HEK293 (cell line): Measurements from ENCODE around the gene CDH24.

Source experiments
- EGR2 ChIP-seq: fragments of 450-650 bp; formaldehyde crosslinking; IDR thresholded peaks from 2 replicates; pipeline ENCODE4 v1.5.1; 2016; ENCODE audit warnings: low read depth, missing biosample characterization, missing genetic modification characterization
- GFI1B ChIP-seq: fragments of 450-650 bp; formaldehyde crosslinking; IDR thresholded peaks from 2 replicates; pipeline ENCODE4 v1.5.1; 2016; ENCODE audit warnings: missing biosample characterization, missing genetic modification characterization
- GLIS1 ChIP-seq: fragments of 450-650 bp; formaldehyde crosslinking; IDR thresholded peaks from 2 replicates; pipeline ENCODE4 v1.5.1; 2016; ENCODE audit warnings: missing biosample characterization, missing genetic modification characterization
- GLIS2 ChIP-seq: fragments of 450-650 bp; formaldehyde crosslinking; IDR thresholded peaks from 2 replicates; pipeline ENCODE4 v1.5.1; 2016; ENCODE audit warnings: missing biosample characterization, missing genetic modification characterization
- HOXC10 ChIP-seq: sonication (generic); formaldehyde crosslinking; IDR thresholded peaks from 2 replicates; pipeline ENCODE4 v1.8.1; 2023; ENCODE audit warnings: mild to moderate bottlenecking, missing genetic modification reagents
- KLF10 ChIP-seq: fragments of 450-650 bp; IDR thresholded peaks from 2 replicates; pipeline ENCODE4 v1.5.1; 2018; ENCODE audit warnings: missing biosample characterization, mild to moderate bottlenecking, missing genetic modification characterization
- SCRT2 ChIP-seq: fragments of 450-650 bp; formaldehyde crosslinking; IDR thresholded peaks from 2 replicates; pipeline ENCODE4 v1.5.1; 2016; ENCODE audit warnings: missing biosample characterization, missing genetic modification characterization
- SP7 ChIP-seq: fragments of 450-650 bp; formaldehyde crosslinking; IDR thresholded peaks from 2 replicates; pipeline ENCODE4 v1.5.1; 2016; ENCODE audit warnings: missing biosample characterization, missing genetic modification characterization
- WT1 ChIP-seq: fragments of 450-650 bp; formaldehyde crosslinking; IDR thresholded peaks from 2 replicates; pipeline ENCODE4 v1.5.1; 2016; ENCODE audit warnings: missing biosample characterization, missing genetic modification characterization
- ZEB2 ChIP-seq: fragments of 450-650 bp; formaldehyde crosslinking; IDR thresholded peaks from 2 replicates; pipeline ENCODE4 v1.5.1; 2016; ENCODE audit warnings: missing biosample characterization, missing genetic modification characterization
- ZIC2 ChIP-seq: fragments of 450-650 bp; formaldehyde crosslinking; IDR thresholded peaks from 2 replicates; pipeline ENCODE4 v1.5.1; 2016; ENCODE audit warnings: missing biosample characterization, missing genetic modification characterization
- ZNF16 ChIP-seq: fragments of 450-650 bp; formaldehyde crosslinking; IDR thresholded peaks from 2 replicates; pipeline ENCODE4 v1.5.1; 2016; ENCODE audit warnings: low read depth, missing biosample characterization, missing genetic modification characterization
- ZNF184 ChIP-seq: fragments of 450-650 bp; IDR thresholded peaks from 2 replicates; pipeline ENCODE4 v1.5.1; 2018; ENCODE audit warnings: missing biosample characterization, mild to moderate bottlenecking, missing genetic modification characterization
- ZNF2 ChIP-seq: fragments of 450-650 bp; formaldehyde crosslinking; IDR thresholded peaks from 2 replicates; pipeline ENCODE4 v1.5.1; 2016; ENCODE audit warnings: missing biosample characterization, missing genetic modification characterization
- ZNF202 ChIP-seq: fragments of 450-650 bp; formaldehyde crosslinking; IDR thresholded peaks from 2 replicates; pipeline ENCODE4 v1.5.1; 2016; ENCODE audit warnings: missing biosample characterization, missing genetic modification characterization, borderline replicate concordance
- ZNF24 ChIP-seq: fragments of 450-650 bp; formaldehyde crosslinking; IDR thresholded peaks from 2 replicates; pipeline ENCODE4 v1.5.1; 2016; ENCODE audit warnings: missing biosample characterization, missing genetic modification characterization
- ZNF266 ChIP-seq: fragments of 450-650 bp; formaldehyde crosslinking; IDR thresholded peaks from 2 replicates; pipeline ENCODE4 v1.5.1; 2016; ENCODE audit warnings: missing biosample characterization, missing genetic modification characterization, low read depth
- ZNF292 ChIP-seq: fragments of 450-650 bp; formaldehyde crosslinking; IDR thresholded peaks from 2 replicates; pipeline ENCODE4 v1.5.1; 2016; ENCODE audit warnings: low read depth, missing biosample characterization, missing genetic modification characterization, borderline replicate concordance
- ZNF324 ChIP-seq: fragments of 450-650 bp; formaldehyde crosslinking; IDR thresholded peaks from 2 replicates; pipeline ENCODE4 v1.5.1; 2016; ENCODE audit warnings: missing biosample characterization, missing genetic modification characterization
- ZNF555 ChIP-seq: fragments of 450-650 bp; formaldehyde crosslinking; conservative IDR thresholded peaks from 2 replicates; pipeline ENCODE4 v1.5.1; 2017; ENCODE audit warnings: missing biosample characterization, mild to moderate bottlenecking, missing genetic modification characterization, inconsistent platforms
- ZNF558 ChIP-seq: fragments of 450-650 bp; formaldehyde crosslinking; IDR thresholded peaks from 2 replicates; pipeline ENCODE4 v1.5.1; 2016; ENCODE audit warnings: missing biosample characterization, missing genetic modification characterization
- ZNF629 ChIP-seq: fragments of 450-650 bp; formaldehyde crosslinking; IDR thresholded peaks from 2 replicates; pipeline ENCODE4 v1.5.1; 2017; ENCODE audit warnings: missing biosample characterization, missing genetic modification characterization
- ZSCAN30 ChIP-seq: fragments of 450-650 bp; IDR thresholded peaks from 2 replicates; pipeline ENCODE4 v1.5.1; 2018; ENCODE audit warnings: missing biosample characterization, mild to moderate bottlenecking, missing genetic modification characterization, moderate library complexity
- ZXDB ChIP-seq: fragments of 450-650 bp; formaldehyde crosslinking; IDR thresholded peaks from 2 replicates; pipeline ENCODE4 v1.5.1; 2016; ENCODE audit warnings: missing biosample characterization, missing genetic modification characterization
- TF ChIP-seq, protein P1 (sequence below): fragments of 450-650 bp; IDR thresholded peaks from 2 replicates; pipeline ENCODE4 v1.5.1; 2018; ENCODE audit warnings: missing biosample characterization, mild to moderate bottlenecking, missing genetic modification characterization
- TF ChIP-seq, protein P2 (sequence below): fragments of 450-650 bp; formaldehyde crosslinking; optimal IDR thresholded peaks from 2 replicates; pipeline ENCODE3; 2016; ENCODE audit warnings: missing biosample characterization, mild to moderate bottlenecking, missing genetic modification characterization
- TF ChIP-seq, protein P3 (sequence below): fragments of 450-650 bp; formaldehyde crosslinking; IDR thresholded peaks from 2 replicates; pipeline ENCODE4 v1.5.1; 2016; ENCODE audit warnings: missing biosample characterization, missing genetic modification characterization
- TF ChIP-seq, protein P4 (sequence below): fragments of 450-650 bp; formaldehyde crosslinking; IDR thresholded peaks from 2 replicates; pipeline ENCODE4 v1.5.1; 2016; ENCODE audit warnings: missing biosample characterization, missing genetic modification characterization, borderline replicate concordance
- TF ChIP-seq, protein P5 (sequence below): fragments of 450-650 bp; formaldehyde crosslinking; IDR thresholded peaks from 2 replicates; pipeline ENCODE4 v1.5.1; 2016; ENCODE audit warnings: missing biosample characterization, missing genetic modification characterization
- TF ChIP-seq, protein P6 (sequence below): fragments of 450-650 bp; formaldehyde crosslinking; IDR thresholded peaks from 2 replicates; pipeline ENCODE4 v1.5.1; 2017; ENCODE audit warnings: missing biosample characterization, missing genetic modification characterization

The CDH24 gene

DNA sequence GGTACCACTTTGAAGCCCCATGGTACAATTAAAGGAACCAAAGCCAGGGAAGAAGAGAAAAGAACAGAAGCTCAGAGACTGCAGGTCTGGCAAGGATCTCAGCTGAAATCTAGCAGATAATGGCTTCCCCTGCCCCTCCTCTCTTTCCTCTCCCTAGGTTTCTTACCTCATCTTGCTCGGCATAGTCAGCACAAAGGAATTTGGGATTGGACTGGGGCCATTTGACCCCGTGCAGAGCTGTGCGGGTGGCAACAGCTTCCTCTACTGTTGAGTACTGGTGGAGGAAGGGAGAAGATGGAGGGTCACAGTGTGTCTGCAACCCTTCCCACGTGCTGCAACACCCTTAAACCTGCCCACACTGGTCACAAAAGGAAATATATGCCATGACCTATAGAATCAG is 4.7 kb upstream of the CDH24 start (continued):
- TF ChIP-seq ZNF555 (tag by site-specific recombination): no peak
- peak; percentile 75 for TF ChIP-seq ZIC2 (tag by site-specific recombination)
- TF ChIP-seq, protein P1, sequence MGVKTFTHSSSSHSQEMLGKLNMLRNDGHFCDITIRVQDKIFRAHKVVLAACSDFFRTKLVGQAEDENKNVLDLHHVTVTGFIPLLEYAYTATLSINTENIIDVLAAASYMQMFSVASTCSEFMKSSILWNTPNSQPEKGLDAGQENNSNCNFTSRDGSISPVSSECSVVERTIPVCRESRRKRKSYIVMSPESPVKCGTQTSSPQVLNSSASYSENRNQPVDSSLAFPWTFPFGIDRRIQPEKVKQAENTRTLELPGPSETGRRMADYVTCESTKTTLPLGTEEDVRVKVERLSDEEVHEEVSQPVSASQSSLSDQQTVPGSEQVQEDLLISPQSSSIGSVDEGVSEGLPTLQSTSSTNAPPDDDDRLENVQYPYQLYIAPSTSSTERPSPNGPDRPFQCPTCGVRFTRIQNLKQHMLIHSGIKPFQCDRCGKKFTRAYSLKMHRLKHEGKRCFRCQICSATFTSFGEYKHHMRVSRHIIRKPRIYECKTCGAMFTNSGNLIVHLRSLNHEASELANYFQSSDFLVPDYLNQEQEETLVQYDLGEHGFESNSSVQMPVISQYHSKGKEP: no peak
- no peak for TF ChIP-seq ZSCAN30 (tag by site-specific recombination)
- TF ChIP-seq ZXDB (tag by site-specific recombination): peak; percentile 67
- TF ChIP-seq WT1 (tag by site-specific recombination): no peak
- peak; percentile 78 for TF ChIP-seq ZNF24 (tag by site-specific recombination)
- peak; percentile 56; the same call in 1 of the 2 replicates for TF ChIP-seq GLIS2 (tag by site-specific recombination)
- peak; percentile 87 for TF ChIP-seq ZNF629 (tag by site-specific recombination)
- no peak for TF ChIP-seq ZNF292 (tag by site-specific recombination)
- TF ChIP-seq, protein P2, sequence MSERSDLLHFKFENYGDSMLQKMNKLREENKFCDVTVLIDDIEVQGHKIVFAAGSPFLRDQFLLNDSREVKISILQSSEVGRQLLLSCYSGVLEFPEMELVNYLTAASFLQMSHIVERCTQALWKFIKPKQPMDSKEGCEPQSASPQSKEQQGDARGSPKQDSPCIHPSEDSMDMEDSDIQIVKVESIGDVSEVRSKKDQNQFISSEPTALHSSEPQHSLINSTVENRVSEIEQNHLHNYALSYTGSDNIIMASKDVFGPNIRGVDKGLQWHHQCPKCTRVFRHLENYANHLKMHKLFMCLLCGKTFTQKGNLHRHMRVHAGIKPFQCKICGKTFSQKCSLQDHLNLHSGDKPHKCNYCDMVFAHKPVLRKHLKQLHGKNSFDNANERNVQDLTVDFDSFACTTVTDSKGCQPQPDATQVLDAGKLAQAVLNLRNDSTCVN (tag by site-specific recombination): no peak
- no peak for TF ChIP-seq ZNF266
- TF ChIP-seq, protein P3, sequence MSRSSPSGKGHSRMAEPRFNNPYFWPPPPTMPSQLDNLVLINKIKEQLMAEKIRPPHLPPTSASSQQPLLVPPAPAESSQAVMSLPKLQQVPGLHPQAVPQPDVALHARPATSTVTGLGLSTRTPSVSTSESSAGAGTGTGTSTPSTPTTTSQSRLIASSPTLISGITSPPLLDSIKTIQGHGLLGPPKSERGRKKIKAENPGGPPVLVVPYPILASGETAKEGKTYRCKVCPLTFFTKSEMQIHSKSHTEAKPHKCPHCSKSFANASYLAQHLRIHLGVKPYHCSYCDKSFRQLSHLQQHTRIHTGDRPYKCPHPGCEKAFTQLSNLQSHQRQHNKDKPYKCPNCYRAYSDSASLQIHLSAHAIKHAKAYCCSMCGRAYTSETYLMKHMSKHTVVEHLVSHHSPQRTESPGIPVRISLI (tag by site-specific recombination): no peak
- TF ChIP-seq, protein P4, sequence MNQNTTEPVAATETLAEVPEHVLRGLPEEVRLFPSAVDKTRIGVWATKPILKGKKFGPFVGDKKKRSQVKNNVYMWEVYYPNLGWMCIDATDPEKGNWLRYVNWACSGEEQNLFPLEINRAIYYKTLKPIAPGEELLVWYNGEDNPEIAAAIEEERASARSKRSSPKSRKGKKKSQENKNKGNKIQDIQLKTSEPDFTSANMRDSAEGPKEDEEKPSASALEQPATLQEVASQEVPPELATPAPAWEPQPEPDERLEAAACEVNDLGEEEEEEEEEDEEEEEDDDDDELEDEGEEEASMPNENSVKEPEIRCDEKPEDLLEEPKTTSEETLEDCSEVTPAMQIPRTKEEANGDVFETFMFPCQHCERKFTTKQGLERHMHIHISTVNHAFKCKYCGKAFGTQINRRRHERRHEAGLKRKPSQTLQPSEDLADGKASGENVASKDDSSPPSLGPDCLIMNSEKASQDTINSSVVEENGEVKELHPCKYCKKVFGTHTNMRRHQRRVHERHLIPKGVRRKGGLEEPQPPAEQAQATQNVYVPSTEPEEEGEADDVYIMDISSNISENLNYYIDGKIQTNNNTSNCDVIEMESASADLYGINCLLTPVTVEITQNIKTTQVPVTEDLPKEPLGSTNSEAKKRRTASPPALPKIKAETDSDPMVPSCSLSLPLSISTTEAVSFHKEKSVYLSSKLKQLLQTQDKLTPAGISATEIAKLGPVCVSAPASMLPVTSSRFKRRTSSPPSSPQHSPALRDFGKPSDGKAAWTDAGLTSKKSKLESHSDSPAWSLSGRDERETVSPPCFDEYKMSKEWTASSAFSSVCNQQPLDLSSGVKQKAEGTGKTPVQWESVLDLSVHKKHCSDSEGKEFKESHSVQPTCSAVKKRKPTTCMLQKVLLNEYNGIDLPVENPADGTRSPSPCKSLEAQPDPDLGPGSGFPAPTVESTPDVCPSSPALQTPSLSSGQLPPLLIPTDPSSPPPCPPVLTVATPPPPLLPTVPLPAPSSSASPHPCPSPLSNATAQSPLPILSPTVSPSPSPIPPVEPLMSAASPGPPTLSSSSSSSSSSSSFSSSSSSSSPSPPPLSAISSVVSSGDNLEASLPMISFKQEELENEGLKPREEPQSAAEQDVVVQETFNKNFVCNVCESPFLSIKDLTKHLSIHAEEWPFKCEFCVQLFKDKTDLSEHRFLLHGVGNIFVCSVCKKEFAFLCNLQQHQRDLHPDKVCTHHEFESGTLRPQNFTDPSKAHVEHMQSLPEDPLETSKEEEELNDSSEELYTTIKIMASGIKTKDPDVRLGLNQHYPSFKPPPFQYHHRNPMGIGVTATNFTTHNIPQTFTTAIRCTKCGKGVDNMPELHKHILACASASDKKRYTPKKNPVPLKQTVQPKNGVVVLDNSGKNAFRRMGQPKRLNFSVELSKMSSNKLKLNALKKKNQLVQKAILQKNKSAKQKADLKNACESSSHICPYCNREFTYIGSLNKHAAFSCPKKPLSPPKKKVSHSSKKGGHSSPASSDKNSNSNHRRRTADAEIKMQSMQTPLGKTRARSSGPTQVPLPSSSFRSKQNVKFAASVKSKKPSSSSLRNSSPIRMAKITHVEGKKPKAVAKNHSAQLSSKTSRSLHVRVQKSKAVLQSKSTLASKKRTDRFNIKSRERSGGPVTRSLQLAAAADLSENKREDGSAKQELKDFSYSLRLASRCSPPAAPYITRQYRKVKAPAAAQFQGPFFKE (tag by site-specific recombination): no peak
- TF ChIP-seq GFI1B: no peak
- peak; percentile 100 for TF ChIP-seq GLIS1 (tag by site-specific recombination)
- TF ChIP-seq ZNF2 (tag by site-specific recombination): peak; percentile 65; the same call in 1 of the 2 replicates
- TF ChIP-seq SCRT2 (tag by site-specific recombination): peak; percentile 87
- TF ChIP-seq EGR2: peak; percentile 41; the same call in 1 of the 2 replicates
- peak; percentile 71; the same call in 1 of the 2 replicates for TF ChIP-seq ZNF184
- TF ChIP-seq, protein P5, sequence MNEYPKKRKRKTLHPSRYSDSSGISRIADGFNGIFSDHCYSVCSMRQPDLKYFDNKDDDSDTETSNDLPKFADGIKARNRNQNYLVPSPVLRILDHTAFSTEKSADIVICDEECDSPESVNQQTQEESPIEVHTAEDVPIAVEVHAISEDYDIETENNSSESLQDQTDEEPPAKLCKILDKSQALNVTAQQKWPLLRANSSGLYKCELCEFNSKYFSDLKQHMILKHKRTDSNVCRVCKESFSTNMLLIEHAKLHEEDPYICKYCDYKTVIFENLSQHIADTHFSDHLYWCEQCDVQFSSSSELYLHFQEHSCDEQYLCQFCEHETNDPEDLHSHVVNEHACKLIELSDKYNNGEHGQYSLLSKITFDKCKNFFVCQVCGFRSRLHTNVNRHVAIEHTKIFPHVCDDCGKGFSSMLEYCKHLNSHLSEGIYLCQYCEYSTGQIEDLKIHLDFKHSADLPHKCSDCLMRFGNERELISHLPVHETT (tag by site-specific recombination): peak; percentile 66; the same call in 1 of the 2 replicates
- peak; percentile 76 for TF ChIP-seq SP7 (tag by site-specific recombination)
- no peak for TF ChIP-seq ZNF202
- no peak for TF ChIP-seq ZNF16 (tag by site-specific recombination)
- TF ChIP-seq KLF10: peak; percentile 64
- TF ChIP-seq ZEB2 (tag by site-specific recombination): peak; percentile 27; the same call in 1 of the 2 replicates
- TF ChIP-seq HOXC10 (CRISPR knock-in tag): no peak
- TF ChIP-seq ZNF324 (tag by site-specific recombination): peak; percentile 86
- TF ChIP-seq, protein P6, sequence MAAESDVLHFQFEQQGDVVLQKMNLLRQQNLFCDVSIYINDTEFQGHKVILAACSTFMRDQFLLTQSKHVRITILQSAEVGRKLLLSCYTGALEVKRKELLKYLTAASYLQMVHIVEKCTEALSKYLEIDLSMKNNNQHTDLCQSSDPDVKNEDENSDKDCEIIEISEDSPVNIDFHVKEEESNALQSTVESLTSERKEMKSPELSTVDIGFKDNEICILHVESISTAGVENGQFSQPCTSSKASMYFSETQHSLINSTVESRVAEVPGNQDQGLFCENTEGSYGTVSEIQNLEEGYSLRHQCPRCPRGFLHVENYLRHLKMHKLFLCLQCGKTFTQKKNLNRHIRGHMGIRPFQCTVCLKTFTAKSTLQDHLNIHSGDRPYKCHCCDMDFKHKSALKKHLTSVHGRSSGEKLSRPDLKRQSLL (tag by site-specific recombination): no peak
- 0 out of 2 replicates have a peak, but pooled peaks have one; percentile 17 for TF ChIP-seq ZNF558 (tag by site-specific recombination)
